HG02970 (cell line): Measurements from ENCODE around the gene FAM219A.
"Not testable (repeated sequence)": the region's sequence is repeated elsewhere in the genome, so short reads cannot be mapped to it uniquely, and the experiment has no call there.

Experiments used
- ATAC-seq: cut with Tn5 transposase; IDR thresholded peaks from one replicate; pipeline ENCODE4 v1.9.1; 2021; ENCODE audit warnings: mild to moderate bottlenecking, moderate library complexity, moderate number of reproducible peaks; ENCODE audit not compliant: unreplicated experiment, low FRiP score

The FAM219A gene

GRCh38 chr9:34446951-34447350 lies 11.4 kb downstream of the FAM219A start:
- ATAC-seq, result no peak

DNA sequence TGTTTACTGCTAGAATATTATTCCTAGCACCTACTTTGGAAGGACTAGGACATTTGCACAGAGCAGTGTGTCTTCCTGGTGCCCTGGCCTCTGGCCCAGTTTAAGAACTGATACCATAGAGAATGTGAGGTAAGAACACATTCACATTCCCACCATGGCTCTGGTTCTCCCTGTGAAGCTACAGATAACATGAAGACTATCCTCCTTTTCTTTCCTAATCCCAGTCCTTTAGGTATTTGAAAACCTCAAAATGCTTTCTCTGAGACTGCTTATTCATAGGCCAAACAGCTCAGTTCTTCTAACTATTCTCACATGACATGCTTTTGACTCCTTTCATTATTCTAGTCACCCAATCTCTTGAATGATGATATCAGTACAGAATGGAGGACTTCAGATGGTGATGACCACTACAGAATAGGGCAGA lies 11.9 kb downstream of the FAM219A start:
- ATAC-seq, result no peak

DNA sequence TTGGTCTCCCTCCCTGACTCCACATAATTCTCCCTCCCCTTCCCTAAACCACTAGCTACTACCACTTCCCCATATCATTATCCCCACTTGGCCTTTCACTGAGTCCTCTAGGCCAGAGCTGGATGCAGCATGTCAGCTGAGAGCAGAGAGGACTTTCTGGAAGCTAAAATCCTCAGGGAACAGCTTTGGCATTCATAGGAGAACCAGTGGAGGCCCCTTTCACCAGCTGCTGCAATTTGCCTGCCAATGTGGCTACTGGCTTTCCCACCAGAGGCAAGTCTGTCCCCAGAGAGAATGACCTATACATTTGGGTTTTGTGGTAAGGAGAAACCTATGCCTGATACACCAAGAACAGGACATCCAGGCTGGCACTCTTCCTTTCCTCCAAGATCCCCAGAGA lies 14.4 kb downstream of the FAM219A start:
- ATAC-seq, result no peak

DNA sequence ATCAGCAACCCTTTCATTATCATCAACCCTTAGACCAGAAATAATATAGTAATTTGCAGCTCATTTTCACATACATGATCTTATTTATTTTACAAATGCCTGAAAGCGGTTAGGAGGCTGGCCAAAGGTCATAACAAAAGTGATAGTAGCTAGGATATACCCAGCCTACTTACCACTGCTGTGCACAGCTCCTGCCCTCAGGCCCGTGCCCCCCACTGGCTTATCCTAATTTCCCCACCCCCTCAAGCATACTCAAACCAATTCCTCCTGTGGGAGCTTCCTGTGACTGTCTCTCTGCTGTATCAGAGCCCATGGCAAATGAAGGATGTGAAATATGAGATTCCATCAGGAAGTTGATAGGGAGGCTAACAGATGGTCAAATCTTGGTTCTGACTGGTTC lies 14.8 kb downstream of the FAM219A start:
- ATAC-seq, result no peak

GRCh38 chr9:34442770-34443169 lies 15.6 kb downstream of the FAM219A start:
- ATAC-seq, result no peak

GRCh38 chr9:34440017-34440416 lies 18.4 kb downstream of the FAM219A start:
- ATAC-seq, result no peak

GRCh38 chr9:34438465-34438864 lies 19.9 kb downstream of the FAM219A start:
- ATAC-seq, result not testable (repeated sequence)

- ATAC-seq, result not testable (repeated sequence)
Observed at GRCh38 chr9:34437926-34438307, 20.5 kb downstream of the FAM219A start.

DNA sequence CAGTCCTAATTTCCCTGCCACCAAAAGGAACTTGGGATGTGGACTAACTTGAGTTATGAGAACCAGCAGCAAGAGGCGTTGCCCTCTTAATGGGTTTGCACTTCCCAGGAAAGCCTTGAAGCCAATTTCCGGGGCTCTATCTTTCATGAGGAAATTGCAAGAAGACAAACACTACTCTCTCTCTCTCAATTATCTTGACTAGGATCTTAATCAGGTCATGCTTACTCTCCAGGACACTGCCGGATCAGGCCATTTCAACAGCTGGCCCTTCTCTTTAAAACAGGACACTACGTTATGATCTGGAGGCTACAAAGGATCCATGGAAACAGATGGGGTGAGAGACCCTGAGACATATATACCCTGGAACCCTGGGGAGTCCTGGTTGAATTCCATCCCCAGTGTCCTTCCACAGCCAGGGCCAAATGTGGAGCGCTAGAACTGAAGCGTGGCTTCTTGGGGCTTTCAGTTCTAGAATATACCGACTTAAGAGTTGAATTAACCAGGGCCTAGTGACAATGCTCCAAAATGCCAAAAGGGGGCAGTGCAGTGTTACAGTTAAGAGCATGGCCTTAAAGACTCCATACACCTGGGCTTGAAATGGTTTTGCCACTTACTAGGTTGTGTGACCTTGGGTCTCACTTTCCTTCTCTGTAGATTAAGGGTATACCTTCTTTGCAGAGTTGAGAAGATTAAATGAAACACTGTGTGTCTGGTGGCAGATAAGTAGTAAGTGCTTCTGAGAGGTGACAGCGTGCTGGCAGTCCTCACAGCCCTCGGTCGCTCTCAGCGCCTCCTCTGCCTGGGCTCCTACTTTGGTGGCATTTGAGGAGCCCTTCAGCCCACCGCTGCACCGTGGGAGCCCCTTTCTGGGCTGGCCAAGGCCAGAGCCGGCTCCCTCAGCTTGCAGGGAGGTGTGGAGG lies 21.1 kb downstream of the FAM219A start:
- no peak for ATAC-seq

- ATAC-seq, result no peak
Observed at GRCh38 chr9:34431667-34432066, 26.7 kb downstream of the FAM219A start.

GRCh38 chr9:34430843-34431437 lies 27.4 kb downstream of the FAM219A start:
- ATAC-seq, result no peak

- no peak for ATAC-seq
Observed at GRCh38 chr9:34428325-34428958, 29.9 kb downstream of the FAM219A start.

DNA sequence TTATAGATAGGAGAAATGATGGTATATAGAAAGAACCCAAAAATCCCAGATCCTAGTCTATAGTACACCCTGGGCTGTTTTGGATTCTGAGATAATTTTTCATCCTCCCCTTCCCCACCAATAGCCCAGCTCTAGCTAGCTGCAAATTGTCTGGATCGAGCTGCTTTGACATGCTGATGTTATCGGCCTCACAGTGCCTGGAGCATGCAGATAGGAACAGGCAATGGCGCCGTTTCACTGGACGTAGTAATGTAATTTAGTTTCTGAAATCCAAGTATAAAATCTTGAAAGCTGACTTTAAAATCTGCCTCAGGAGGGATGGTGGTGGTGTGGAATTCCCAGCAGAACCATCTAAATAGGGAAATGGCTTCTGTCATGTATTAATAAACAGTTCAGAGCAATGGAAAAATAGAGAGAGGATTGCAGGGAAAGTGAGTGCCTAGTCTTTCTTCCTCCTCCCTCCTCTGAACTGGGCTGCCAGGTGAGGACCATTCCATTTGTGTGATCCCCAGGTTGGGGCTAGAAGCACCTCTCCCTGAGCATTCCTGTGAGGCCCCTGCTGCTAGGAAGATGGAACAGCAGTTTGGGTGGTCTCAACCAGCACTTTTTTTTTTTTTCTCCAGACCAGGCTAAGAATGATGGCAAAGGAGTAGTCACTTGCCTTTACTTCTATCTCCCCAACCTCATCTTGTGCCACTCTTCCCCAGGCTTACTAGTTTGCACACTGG lies 31.9 kb downstream of the FAM219A start:
- ATAC-seq, result no peak

DNA sequence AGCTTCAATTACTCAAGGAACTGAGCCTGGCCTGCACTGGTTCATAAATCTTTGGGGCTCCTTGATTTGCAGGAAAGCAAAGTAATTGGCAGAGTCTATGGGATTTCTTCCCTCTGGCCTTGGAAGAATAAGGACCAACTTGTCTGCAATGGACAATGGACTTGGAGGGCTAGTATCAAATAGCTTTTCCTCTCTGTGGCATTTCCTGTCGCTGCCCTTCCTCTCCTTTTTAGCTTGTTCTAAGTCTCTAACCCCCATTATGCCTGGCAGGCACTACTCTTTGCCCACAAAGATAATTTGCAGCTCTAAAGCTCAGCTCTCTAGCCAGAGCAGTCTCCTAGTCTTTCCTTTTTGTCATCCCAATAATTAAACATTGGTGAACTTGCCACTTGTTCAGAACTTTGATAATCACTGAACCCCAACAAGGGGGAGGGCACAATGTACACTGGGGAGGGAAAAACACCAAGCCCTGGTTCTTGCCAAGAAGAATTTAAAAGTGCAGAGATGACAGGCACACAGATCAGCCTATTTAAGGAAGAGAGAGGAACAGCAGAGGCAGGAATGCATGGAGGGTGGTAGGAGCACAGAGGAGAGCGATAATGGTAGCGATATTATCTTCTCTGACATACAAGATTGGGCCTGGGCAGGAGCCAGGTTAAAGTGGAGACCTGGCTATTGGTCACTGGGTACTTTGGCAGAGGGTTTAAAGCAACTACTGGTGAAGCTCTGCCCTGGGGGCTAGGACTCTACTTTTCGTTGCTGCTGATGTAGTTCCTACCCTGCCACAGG lies 38.5 kb downstream of the FAM219A start:
- no peak for ATAC-seq

DNA sequence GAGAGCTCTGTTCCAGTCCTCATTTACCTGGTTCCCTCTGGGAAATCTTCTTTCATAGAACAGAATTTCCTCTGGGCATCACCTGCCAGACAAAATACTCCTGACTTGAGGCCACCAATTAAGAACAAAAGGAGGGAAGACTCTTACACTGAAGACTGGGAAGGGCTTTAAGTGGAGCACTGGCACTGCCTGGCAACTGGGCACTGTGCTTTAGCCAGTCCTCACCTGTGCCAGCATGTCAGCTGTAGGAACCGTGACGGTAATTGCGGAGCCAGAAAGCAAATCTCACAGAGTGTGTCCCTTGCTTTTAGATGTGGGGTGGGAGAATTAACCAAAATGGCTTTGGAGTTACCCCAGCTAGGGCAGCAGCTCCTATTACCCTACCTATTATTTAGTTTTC lies 40.6 kb downstream of the FAM219A start:
- no peak for ATAC-seq

DNA sequence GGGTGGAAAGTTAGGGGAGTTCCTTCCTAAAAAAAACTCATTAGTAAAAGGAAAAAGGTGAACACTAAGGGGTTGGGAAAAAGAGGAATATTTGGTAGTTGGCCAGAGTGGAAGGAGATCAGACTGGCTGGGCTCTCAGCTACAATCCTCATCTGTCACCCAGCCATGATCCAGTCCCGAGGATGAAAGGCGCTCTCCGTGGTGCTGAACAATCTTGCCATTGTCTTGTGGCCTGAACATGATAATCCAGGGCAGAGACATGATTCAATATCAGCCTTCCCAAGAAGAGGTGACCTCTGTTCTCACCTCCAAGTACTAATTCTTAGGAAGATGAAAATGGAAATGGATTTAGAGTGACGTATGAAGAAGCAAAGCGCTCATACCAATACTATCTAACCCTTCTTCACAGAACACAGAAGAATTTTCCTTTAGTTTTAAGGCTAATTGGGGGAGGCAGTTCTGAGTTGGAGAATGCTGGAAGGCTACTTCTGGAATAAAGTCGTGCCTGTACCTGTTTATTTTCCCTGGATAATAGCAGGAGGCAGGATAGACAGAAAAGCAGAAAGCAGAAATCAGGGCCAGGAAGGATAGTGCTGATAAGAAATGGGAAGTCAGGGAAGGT lies 45.0 kb downstream of the FAM219A start:
- no peak for ATAC-seq

DNA sequence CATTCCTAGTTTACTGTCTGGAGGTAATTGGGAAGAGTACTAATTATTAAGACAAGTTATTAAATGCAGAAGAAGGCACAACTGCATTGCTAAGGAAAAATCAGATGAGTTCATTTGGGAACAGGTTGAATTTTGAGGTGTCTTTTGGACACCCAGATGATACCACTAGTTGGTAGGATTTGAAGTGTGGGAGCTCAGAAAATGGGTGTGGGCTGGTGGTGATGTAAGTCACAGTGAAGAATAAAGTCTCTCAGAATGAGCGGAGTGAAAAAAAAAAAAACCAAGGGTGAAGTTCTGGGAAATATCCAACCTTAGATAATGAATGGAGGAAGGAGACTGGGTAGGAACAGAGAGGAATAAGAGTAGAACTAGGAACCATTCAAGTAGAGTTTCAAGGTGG lies 46.0 kb downstream of the FAM219A start:
- no peak for ATAC-seq

GRCh38 chr9:34409154-34409553 lies 49.2 kb downstream of the FAM219A start:
- ATAC-seq, result no peak

DNA sequence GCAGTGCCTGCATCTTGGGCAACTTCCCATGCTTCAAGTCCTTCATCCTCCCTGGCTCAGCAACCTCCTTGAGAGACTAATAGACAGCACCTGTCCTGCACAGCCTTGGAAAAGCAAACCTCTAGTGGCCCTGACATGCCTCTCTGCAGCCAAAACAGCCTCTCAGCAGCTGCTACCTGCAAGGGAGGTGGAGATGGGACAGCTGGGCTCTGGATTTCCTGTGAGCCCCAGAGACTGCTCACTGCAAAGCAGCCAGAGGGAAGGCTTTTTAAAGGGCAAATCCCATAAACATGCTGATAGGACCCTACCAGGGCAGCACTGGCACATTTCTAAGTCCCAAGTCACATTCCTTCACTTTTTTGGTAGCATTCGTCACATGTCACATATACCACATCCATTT lies 50.2 kb downstream of the FAM219A start:
- ATAC-seq, result no peak

GRCh38 chr9:34406219-34406618 lies 52.2 kb downstream of the FAM219A start:
- no peak for ATAC-seq
